T-helper 2 cell treated with Interferon-gamma antibody and Interleukin-4, amounts not matched to agents 5 μg/mL and 100 μg/mL, for 36 hours (primary cell): ENCODE data around the gene SLC35F4.

Experiments
- DNase-seq: peaks from one replicate; pipeline ENCODE4 v3.0.0; 2021; ENCODE audit warnings: low spot score
- H3K27ac Mint-ChIP-seq: one replicate; pipeline ENCODE4 v1.8.0; 2021; ENCODE audit warnings: mild to moderate bottlenecking, mixed read lengths
- H3K27me3 Mint-ChIP-seq: one replicate; pipeline ENCODE4 v1.8.0; 2021; ENCODE audit warnings: low read depth, mixed read lengths
- H3K36me3 Mint-ChIP-seq: one replicate; pipeline ENCODE4 v1.8.0; 2021; ENCODE audit warnings: low read depth, mixed read lengths
- H3K4me1 Mint-ChIP-seq: one replicate; pipeline ENCODE4 v1.8.0; 2021; ENCODE audit warnings: low read depth, mixed read lengths
- H3K4me3 Mint-ChIP-seq: one replicate; pipeline ENCODE4 v1.8.0; 2022; ENCODE audit warnings: mild to moderate bottlenecking, moderate library complexity, mixed read lengths
- H3K9me3 Mint-ChIP-seq: one replicate; pipeline ENCODE4 v1.8.0; 2021; ENCODE audit warnings: mixed read lengths

The SLC35F4 gene

DNA sequence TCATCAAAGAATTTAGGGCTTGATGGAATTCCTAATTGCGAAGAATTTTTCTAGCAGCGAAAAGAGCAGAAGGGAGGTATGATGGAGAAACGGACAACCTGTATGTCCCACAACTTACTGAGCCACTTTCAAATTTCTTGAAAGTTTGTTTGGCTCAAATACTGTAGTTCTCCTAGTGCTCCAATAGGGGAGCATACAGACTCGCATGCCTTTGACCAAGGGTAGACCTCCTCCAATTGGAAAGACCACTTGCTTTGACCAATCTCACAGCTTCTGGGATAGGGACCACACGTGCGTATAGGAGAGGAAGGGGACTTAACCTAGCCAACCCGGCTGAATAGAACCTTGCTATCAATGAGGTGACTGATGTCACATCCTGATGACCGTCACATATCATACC lies 28.6 kb downstream of the SLC35F4 start:
- DNase-seq = no peak
- no peak overlapping the region for H3K27ac Mint-ChIP-seq
- no peak overlapping the region for H3K4me3 Mint-ChIP-seq
- H3K9me3 Mint-ChIP-seq = no peaks in the 10 kb centered on the region
- no peaks in the 10 kb centered on the region for H3K27me3 Mint-ChIP-seq
- H3K4me1 Mint-ChIP-seq = no peaks in the 10 kb centered on the region
- no peaks in the 10 kb centered on the region for H3K36me3 Mint-ChIP-seq

DNA sequence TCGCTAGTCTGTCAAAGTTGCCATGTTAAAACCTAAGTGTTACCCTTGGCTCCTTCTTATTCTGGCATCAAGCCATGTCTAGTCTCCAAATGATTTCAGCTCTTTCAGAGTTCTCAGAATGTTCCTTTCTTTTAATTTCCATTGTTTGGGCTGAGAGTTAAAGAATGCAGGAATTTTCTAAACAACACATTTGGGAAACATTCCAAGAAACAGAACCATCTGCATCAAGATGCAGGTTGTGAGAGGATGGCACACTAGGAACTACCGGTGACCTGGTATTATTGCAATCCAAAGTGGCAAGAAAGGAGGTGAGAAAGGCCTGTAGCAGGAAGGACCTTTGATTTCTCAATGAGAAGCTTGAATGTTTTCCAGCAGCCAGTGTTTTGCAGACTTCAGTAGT lies 30.1 kb downstream of the SLC35F4 start:
- Mint-ChIP-seq H3K36me3 (no peaks in the 10 kb centered on the region), H3K9me3 (no peaks in the 10 kb centered on the region), H3K4me1 (no peaks in the 10 kb centered on the region), H3K27ac (no peak overlapping the region), H3K27me3 (no peaks in the 10 kb centered on the region), H3K4me3 (no peak overlapping the region)
- no peak for DNase-seq

DNA sequence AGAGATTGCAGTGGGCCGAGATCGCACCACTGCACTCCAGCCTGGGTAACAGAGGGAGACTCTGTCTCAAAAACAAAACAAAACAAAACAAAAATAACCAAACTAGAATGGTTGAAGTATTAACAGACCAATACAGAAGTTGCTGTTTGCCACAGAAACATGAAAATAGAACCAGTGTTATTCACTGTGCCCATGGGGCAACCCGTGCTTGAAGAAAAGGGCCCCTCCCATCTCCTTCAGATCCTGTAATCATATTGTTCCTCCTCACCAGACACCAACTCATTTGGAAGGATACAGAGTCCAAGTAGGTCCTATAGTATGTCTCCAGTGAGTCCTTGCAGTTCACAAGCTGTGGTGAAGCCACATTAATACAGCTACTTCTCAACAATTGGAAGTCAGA lies 30.9 kb downstream of the SLC35F4 start:
- no peaks in the 10 kb centered on the region for H3K27me3 Mint-ChIP-seq
- no peak overlapping the region for H3K4me3 Mint-ChIP-seq
- no peak for DNase-seq
- H3K27ac Mint-ChIP-seq = no peak overlapping the region
- H3K9me3 Mint-ChIP-seq = no peaks in the 10 kb centered on the region
- H3K4me1 Mint-ChIP-seq = no peaks in the 10 kb centered on the region
- H3K36me3 Mint-ChIP-seq = no peaks in the 10 kb centered on the region

DNA sequence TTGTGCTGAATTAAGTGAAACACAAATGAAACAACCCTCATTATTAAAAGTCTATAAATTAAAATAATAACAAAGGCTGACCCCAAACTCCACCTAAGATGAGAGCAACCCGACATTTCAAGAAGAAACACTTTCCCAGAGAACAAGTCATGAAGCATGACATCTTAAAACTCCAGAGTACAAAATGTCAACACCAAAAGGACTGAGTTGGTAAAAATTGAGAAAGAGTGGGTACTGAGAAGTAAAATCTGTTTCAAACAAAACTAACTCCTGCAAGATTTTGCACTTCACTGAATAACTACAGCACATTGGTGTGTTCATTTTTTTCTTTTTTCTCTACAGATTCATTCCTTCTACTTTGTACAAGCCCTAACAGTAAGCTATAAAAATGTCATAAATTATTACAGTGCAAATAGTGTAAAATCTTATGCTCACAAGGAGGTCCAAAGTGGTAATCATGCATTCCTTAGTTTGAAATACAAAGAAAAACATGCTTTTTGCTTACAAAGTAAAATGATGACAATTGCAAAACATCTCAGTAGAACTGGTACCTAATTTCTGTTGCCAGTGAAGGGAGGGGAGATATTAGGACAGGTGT lies 31.8 kb downstream of the SLC35F4 start:
- H3K27ac Mint-ChIP-seq = no peak overlapping the region
- no peak overlapping the region for H3K4me3 Mint-ChIP-seq
- H3K36me3 Mint-ChIP-seq = no peaks in the 10 kb centered on the region
- no peak for DNase-seq
- H3K9me3 Mint-ChIP-seq = no peaks in the 10 kb centered on the region
- H3K4me1 Mint-ChIP-seq = no peaks in the 10 kb centered on the region
- H3K27me3 Mint-ChIP-seq = no peaks in the 10 kb centered on the region

DNA sequence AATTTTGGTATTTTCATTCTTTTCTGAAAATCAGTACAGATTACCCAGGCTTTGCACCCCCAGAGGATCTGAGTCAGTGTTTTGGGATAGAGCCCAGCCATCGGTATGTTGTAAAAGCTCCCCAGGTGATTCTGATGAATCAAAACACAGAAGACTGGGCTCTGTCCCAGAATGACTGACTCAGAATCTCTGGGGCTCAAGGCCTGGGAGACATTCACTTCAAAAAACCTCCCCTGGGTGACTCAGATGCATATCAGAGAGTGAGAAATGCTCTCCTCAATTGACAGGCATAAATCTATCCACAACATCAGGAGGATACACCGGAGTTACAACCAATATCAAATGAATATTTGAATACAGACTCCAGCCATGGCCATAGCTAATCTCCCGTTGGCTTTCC lies 32.6 kb downstream of the SLC35F4 start:
- no peak overlapping the region for H3K27ac Mint-ChIP-seq

DNA sequence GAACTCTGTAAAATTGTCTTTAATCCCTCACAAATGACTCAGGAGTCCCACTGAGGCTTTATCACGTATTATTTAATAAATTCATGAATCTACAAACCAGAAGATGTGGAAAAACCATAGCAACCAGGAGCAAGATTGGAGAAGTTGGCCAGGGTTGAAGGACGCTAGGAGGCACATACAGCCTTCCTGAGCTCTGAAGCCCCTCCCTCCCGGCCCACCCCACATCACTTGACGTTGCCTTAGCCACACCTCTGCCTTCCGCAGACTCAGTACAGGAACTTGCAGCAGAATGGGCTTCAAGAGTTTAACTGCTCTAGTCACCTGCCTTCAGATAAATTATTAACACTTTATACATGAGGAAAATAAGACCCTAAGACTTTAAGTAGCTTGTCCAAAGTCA lies 33.9 kb downstream of the SLC35F4 start:
- no peak for DNase-seq
- Mint-ChIP-seq H3K27ac (no peak overlapping the region), H3K4me3 (no peak overlapping the region), H3K36me3 (no peaks in the 10 kb centered on the region), H3K4me1 (no peaks in the 10 kb centered on the region), H3K9me3 (no peaks in the 10 kb centered on the region), H3K27me3 (peaks cover 2% of the 10 kb centered on the region)

More for the DNA sequence above, 32.6 kb downstream of the SLC35F4 start:
- Mint-ChIP-seq H3K36me3 (no peaks in the 10 kb centered on the region), H3K9me3 (no peaks in the 10 kb centered on the region), H3K4me1 (no peaks in the 10 kb centered on the region), H3K4me3 (no peak overlapping the region), H3K27me3 (peaks cover 2% of the 10 kb centered on the region)
- DNase-seq = no peak

DNA sequence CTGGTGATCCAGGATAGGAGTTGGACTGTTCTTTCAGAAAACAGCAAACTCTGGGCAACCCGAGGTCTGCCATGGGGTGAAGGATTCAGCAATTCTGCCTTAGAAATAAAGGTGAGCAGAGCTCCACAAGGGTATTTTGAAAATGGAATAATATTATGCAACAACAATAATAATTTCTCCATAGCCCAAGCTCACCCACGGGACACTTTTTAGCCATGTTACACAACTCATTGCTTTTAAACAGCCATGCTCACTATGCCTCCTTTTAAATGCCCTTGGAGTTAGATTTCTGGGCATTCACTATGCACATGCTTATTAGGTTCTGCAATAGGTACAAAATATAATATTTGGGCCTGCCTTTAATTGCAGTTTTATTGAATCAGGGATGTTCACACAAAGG lies 37.2 kb downstream of the SLC35F4 start:
- Mint-ChIP-seq H3K27ac (no peak overlapping the region), H3K36me3 (no peaks in the 10 kb centered on the region), H3K4me3 (no peak overlapping the region), H3K4me1 (no peaks in the 10 kb centered on the region), H3K27me3 (peaks cover 2% of the 10 kb centered on the region), H3K9me3 (no peaks in the 10 kb centered on the region)
- DNase-seq = no peak

DNA sequence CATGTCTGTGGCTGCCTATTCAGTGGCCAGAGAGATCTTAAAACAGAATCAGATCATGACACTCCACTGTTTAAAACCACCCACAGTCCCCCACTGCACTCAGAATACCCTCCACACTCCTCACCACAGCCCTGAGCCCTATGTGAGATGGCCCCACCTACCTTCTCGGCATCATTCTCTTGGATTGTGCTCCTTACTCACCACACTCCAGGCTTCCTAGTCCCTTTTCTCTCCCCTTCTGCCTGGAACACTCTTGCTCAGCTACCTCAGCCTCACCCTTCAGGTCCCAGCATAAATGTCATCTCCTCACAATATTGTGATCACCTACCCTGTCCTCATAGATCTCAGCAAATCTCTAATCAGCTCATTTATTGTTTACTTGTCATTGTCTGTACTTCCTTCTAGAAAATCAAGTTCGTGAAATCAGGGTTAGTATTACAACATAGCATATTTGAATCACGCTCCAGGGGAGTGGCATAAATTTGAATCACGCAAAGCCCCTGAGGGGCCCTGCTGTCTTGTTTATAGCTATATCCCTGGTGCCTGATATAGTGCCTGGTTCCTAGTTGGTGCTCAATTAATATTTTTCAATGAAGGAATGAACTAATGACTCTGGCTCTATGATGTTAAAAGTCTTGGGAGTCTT lies 42.8 kb downstream of the SLC35F4 start:
- H3K27ac Mint-ChIP-seq = no peak overlapping the region
- peaks cover 4% of the 10 kb centered on the region for H3K9me3 Mint-ChIP-seq
- no peaks in the 10 kb centered on the region for H3K4me1 Mint-ChIP-seq
- no peaks in the 10 kb centered on the region for H3K27me3 Mint-ChIP-seq
- no peaks in the 10 kb centered on the region for H3K36me3 Mint-ChIP-seq
- DNase-seq = no peak
- H3K4me3 Mint-ChIP-seq = no peak overlapping the region

DNA sequence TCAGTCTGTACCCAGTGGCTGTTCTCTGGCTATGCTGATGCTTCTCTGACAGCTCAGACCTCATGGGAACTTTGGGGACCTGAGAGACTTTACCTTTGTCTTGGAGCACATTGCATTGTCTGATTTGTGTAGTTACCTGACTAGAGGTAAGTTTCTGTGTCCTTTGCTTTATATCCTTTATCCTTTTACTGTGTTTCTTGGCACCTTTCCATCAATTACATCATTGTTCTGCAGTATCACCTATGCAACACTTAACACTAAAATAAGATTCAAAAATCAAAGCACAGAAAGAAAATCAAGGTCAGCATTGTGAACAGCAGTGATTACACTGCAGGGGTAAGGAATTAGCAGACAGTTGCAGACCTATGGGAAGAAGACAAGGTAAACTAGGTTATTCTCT lies 43.8 kb downstream of the SLC35F4 start:
- no peaks in the 10 kb centered on the region for H3K27me3 Mint-ChIP-seq
- H3K4me1 Mint-ChIP-seq = no peaks in the 10 kb centered on the region
- no peaks in the 10 kb centered on the region for H3K36me3 Mint-ChIP-seq
- peaks cover 4% of the 10 kb centered on the region for H3K9me3 Mint-ChIP-seq
- no peak overlapping the region for H3K27ac Mint-ChIP-seq
- DNase-seq = no peak
- H3K4me3 Mint-ChIP-seq = no peak overlapping the region

DNA sequence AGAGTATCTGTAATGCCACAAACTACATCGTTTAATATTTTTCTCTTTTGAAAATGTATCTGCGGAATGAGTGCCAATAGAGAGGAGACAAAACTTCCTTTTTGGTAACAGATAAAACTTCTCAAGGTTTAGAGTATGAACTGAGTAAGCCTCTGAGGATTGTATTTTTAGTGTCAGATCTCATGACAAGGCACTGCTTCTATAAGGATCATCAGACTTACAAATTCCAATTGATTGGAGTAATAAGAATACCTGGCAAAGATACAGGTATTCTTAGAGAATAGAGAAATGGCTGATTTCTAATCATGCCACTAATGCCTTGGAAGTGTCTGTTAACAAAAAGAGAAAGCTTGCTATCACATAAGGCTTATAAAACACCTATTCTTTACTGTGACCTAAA lies 45.3 kb downstream of the SLC35F4 start:
- no peak for DNase-seq
- H3K27me3 Mint-ChIP-seq = no peaks in the 10 kb centered on the region
- H3K4me3 Mint-ChIP-seq = no peak overlapping the region
- H3K9me3 Mint-ChIP-seq = peaks cover 4% of the 10 kb centered on the region
- no peaks in the 10 kb centered on the region for H3K4me1 Mint-ChIP-seq
- H3K36me3 Mint-ChIP-seq = no peaks in the 10 kb centered on the region
- H3K27ac Mint-ChIP-seq = no peak overlapping the region

DNA sequence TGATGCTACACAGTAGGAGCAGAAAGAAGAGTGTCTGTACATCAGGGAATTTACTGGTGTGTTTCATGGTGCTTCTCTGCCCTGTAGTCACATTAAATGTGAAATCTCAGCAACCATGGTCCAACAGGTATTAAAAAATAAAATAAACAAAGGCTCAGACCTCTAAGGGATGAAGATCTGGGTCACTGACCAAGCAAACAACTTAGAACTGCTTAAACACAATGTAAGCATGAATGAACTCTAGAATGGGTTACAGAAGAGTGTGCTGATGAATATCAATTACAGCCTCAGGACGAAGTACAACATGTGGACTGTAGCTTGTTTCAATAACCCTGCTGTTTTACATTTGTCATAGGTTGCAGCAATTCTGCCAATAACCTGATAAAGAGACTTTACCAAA lies 47.4 kb downstream of the SLC35F4 start:
- Mint-ChIP-seq H3K4me1 (no peaks in the 10 kb centered on the region), H3K27ac (no peak overlapping the region), H3K36me3 (no peaks in the 10 kb centered on the region), H3K9me3 (peaks cover 4% of the 10 kb centered on the region), H3K4me3 (no peak overlapping the region), H3K27me3 (no peaks in the 10 kb centered on the region)
- no peak for DNase-seq

DNA sequence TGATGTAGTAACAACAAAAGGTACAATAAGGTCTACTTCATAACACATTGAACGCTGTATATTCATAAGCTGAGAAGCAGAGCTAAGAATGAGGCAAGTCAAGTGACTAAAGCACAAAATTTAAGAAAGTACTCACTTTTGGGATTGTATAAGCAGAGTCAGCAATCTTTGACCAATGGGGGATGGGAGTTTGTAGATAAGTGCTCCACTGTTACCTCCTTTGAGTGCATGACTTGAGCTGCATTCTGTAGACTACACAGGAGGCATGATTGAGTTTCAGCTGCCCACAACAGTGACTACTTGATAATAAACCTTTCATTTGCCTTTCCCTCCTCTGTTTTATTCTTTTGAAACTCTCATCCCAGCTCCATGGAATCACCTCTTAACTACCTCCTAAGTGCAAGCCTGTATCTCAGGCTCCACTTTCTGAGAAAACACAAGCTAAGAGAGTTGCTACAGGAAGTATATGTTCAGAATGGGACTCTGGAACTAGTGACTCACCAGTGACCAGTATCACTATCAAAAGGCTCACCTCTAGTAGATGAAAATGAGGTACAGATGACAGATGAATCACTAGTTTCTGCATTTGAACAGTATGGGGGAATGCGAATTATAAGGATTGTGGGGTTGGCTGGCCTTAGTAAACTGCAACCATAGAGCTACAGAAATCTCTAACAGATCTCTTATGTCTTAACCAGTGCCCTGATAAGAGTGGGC lies 49.2 kb downstream of the SLC35F4 start:
- H3K36me3 Mint-ChIP-seq = no peaks in the 10 kb centered on the region
- no peaks in the 10 kb centered on the region for H3K4me1 Mint-ChIP-seq
- peak; percentile 5 for DNase-seq
- no peaks in the 10 kb centered on the region for H3K27me3 Mint-ChIP-seq
- peaks cover 4% of the 10 kb centered on the region for H3K9me3 Mint-ChIP-seq
- H3K27ac Mint-ChIP-seq = no peak overlapping the region
- H3K4me3 Mint-ChIP-seq = no peak overlapping the region

DNA sequence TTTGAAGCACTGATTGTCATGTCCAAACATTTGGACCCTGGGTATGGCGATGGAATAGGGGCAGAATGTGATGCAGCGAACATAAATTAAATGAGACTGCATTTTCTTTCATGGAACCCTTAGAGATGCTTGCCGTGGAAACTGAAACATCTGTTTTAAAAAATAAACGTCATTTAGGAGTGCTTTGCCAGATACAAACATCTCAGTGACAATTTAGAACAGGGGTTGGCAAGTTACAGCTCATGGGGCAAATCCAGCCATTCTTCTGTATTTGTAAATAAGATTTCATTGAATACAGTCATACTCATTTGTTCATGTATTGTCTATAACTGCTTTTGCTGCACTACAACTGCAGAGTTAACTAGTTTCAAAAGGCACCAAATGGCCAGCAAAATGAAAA lies 51.2 kb downstream of the SLC35F4 start:
- H3K4me1 Mint-ChIP-seq = no peaks in the 10 kb centered on the region
- no peak for DNase-seq
- H3K27me3 Mint-ChIP-seq = no peaks in the 10 kb centered on the region
- no peak overlapping the region for H3K27ac Mint-ChIP-seq
- H3K4me3 Mint-ChIP-seq = no peak overlapping the region
- H3K36me3 Mint-ChIP-seq = no peaks in the 10 kb centered on the region
- peaks cover 4% of the 10 kb centered on the region for H3K9me3 Mint-ChIP-seq

DNA sequence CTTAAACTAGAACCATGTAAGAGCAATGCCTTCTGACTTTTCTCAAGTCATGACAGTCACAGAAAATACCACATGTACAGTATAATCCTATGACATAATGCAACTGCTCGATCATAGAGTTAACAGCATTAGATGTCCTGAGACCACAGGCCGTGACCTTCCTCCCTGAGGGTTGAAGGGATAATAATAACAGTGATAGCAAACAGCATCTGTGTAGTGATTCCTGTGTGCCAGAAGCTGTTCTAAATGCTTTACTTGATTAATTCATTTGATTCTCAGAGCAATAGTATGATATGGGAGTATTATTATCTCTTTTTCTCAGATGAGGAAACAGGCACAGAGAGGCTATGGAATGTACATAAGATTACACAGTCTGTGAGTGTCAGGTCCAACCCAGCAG lies 53.2 kb downstream of the SLC35F4 start:
- H3K27ac Mint-ChIP-seq = no peak overlapping the region
- no peaks in the 10 kb centered on the region for H3K9me3 Mint-ChIP-seq
- no peaks in the 10 kb centered on the region for H3K4me1 Mint-ChIP-seq

More for the DNA sequence above, 53.2 kb downstream of the SLC35F4 start:
- DNase-seq = no peak
- H3K4me3 Mint-ChIP-seq = no peak overlapping the region
- H3K36me3 Mint-ChIP-seq = no peaks in the 10 kb centered on the region
- H3K27me3 Mint-ChIP-seq = no peaks in the 10 kb centered on the region
